Panc1 (cell line): ENCODE data around the gene ABLIM2.

Source experiments
- CTCF ChIP-seq: fragments of 450-650 bp; IDR thresholded peaks from 2 replicates; pipeline ENCODE4 v1.5.1; 2017; ENCODE audit warnings: mild to moderate bottlenecking
- POLR2AphosphoS5 ChIP-seq: IDR thresholded peaks from 2 replicates; pipeline ENCODE4 v1.6.1; 2012; ENCODE audit warnings: mild to moderate bottlenecking, low read depth, low read length, moderate library complexity
- REST ChIP-seq, 2 experiments: IDR thresholded peaks; 2 replicates each; pipeline ENCODE4 v1.6.1; 2011 to 2012; ENCODE audit warnings: low read depth in 2 of 2, control low read depth in 1 of 2, low read length in 1 of 2, mild to moderate bottlenecking in 1 of 2, moderate library complexity in 1 of 2; ENCODE audit not compliant: insufficient read depth in 1 of 2
- SIN3A ChIP-seq: IDR thresholded peaks from 2 replicates; pipeline ENCODE4 v1.6.1; 2012; ENCODE audit warnings: low read depth, mild to moderate bottlenecking, low read length, moderate library complexity, borderline replicate concordance; ENCODE audit not compliant: insufficient read depth
- TCF7L2 ChIP-seq: IDR thresholded peaks from 2 replicates; pipeline ENCODE4 v1.6.1; 2011; ENCODE audit warnings: mild to moderate bottlenecking, low read depth, low read length, inconsistent platforms

GRCh38 chr4:8077181-8078108 is 81.2 kb downstream of the ABLIM2 start:
- TF ChIP-seq CTCF (no peak), SIN3A (no peak), REST (IDR thresholded peaks at IDR 0.05; ENCODE audit: insufficient read depth in 1 of 2, low read depth in 2 of 2, low read length in 1 of 2) (no peak), POLR2AphosphoS5 (no peak), TCF7L2 (no peak)
